GM18907 (cell line): ENCODE data around the gene EIF4G1.

ENCODE experiments used
- ATAC-seq: cut with Tn5 transposase; IDR thresholded peaks from one replicate; pipeline ENCODE4 v1.9.1; 2021; ENCODE audit warnings: mild to moderate bottlenecking, moderate library complexity; ENCODE audit not compliant: unreplicated experiment

The EIF4G1 gene

DNA sequence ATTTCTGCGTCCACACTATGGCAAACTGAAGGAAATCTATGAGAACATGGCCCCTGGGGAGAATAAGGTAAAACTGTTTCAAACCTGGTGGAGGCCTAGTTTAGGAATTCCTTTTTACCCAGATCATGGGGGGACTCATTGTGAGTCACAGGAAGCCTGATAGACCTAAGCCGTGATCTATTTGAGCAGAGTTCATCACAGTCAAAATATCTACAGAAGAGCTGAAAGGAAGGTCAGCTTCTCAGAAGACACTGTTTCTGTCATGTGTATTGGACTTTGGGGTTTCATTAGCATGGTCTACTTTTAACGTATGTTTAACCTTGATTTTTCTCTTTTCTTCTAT is 14.1 kb upstream of the EIF4G1 start:
- no peak for ATAC-seq

DNA sequence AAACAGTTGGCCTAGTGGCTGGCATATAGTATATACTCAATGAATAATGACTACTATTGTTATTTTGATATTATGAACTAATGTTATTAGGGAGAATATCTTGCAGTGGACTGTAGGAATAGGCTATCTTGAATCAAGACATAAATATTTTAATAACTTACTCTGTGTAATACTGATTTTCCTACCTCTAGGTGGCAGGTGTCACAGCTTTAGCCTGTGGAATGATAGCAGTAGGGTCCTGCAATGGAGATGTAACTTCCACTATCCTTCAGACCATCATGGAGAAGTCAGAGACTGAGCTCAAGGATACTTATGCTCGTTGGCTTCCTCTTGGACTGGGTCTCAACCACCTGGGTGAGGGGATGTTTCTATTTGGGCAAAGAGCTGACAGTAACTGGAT is 8.8 kb upstream of the EIF4G1 start:
- no peak for ATAC-seq

DNA sequence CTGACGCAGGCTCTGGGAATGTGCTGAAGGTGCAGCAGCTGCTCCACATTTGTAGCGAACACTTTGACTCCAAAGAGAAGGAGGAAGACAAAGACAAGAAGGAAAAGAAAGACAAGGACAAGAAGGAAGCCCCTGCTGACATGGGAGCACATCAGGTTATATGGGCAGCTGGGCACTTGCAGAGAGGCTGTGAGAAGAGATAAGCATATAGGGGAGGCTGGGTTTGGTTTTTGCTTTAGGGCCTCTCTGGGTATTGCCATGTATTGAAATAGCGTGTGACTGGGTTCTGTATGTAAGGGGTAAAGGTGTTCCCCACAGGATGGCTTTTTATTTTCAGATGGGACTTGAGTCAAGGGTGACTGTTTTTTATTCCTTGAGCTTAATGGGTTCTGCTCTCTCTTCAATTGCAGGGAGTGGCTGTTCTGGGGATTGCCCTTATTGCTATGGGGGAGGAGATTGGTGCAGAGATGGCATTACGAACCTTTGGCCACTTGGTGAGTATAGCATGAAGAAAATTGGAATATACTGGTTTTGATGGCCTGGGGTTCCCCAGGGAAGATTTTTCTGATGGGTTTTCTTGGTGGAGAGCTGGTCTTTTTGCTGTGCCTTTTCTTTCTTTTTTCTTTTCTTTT is 7.9 kb upstream of the EIF4G1 start:
- ATAC-seq: no peak

DNA sequence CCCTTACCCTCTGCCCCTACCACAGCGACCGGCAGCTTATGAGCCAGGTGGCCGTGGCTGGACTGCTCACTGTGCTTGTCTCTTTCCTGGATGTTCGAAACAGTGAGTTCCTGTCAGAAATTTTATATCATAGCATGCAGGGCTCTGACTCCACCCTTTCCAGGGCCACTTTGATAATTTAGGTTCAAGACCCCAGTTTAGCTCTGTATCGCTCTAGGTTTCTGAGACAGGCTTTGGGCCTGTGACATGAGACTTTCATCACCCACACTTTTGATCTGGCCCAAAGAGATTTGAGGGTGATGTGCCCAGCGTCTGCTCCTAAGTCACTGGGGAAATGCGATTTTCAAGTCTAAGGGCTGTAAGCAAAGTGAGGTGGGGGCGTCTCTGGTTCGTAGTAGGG is 6.5 kb upstream of the EIF4G1 start:
- ATAC-seq: no peak

DNA sequence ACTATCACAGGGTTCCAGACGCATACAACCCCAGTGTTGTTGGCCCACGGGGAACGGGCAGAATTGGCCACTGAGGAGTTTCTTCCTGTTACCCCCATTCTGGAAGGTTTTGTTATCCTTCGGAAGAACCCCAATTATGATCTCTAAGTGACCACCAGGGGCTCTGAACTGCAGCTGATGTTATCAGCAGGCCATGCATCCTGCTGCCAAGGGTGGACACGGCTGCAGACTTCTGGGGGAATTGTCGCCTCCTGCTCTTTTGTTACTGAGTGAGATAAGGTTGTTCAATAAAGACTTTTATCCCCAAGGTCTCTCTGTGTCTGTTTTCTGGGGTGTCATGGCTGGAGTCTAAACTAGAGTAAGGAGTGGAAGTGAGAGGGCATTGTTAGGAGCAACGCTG is 5.7 kb upstream of the EIF4G1 start:
- no peak for ATAC-seq

DNA sequence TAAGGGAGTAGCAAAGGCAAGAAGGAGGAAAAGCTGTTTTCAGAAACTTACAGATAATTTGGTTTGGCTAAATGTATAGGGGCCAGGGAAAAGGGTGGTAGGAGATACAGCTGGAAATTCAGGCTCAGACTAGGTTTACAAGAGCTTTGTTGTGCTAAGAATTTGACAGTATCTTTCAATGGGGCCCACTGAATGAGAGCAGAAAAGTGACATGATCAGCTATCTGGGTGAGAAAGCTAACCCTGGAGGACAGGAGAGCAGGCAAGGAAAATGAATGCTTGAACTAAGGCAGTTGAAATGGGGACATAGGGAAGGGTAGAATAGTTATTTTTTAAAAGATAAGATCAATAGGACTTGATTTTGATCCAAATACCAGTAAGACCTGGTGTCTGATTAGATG is 2.8 kb upstream of the EIF4G1 start:
- no peak for ATAC-seq

DNA sequence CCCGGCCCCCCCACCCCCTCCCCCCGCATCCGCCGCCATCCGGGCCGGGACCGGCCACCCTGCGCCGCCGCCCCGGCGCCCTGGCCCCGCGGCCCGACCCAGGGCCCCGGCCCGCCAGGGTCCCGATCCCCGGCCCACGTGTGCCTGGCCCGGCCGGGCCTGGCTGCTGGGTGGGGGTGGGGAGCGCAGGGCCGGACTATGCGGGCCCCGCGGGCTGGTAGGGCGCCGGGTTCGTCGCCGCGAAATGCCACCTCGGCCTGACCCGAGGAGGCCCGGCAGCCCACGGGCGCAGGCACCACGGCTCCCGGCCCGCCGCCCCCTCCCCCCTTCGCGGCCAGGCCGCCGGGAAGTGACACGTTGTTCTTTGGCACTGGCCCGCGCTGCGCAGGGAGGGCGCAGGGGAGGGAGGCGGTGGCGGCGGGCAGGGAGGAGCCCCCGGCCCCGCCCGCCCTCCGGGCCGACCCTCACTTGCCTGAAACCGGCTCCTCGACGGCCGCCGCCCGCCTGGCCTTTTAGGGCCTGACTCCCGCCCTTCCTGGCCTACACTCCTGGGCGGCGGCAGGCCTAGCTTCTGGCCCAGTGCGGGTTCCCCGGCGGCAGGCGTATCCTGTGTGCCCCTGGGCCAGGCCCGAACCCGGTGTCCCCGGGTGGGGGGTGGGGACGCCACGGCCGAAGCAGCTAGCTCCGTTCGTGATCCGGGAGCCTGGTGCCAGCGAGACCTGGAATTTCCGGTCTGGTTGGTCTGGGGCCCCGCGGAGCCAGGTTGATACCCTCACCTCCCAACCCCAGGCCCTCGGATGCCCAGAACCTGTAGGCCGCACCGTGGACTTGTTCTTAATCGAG is 515 bp downstream of the EIF4G1 start:
- ATAC-seq: peak; percentile 42

DNA sequence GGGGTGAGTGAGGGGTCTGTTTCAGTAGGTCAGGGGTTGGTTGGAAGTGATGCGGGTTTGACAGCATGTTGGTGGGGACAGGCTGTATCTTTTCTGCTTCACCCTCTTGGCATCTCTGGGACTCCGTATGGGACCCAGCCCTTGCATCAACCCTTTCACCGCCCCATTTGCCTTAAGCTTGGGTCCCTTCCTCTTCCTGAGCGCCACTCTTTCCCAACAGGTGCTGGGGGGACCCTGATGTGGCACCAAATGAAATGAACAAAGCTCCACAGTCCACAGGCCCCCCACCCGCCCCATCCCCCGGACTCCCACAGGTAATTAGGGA is 1.1 kb downstream of the EIF4G1 start:
- ATAC-seq: no peak

DNA sequence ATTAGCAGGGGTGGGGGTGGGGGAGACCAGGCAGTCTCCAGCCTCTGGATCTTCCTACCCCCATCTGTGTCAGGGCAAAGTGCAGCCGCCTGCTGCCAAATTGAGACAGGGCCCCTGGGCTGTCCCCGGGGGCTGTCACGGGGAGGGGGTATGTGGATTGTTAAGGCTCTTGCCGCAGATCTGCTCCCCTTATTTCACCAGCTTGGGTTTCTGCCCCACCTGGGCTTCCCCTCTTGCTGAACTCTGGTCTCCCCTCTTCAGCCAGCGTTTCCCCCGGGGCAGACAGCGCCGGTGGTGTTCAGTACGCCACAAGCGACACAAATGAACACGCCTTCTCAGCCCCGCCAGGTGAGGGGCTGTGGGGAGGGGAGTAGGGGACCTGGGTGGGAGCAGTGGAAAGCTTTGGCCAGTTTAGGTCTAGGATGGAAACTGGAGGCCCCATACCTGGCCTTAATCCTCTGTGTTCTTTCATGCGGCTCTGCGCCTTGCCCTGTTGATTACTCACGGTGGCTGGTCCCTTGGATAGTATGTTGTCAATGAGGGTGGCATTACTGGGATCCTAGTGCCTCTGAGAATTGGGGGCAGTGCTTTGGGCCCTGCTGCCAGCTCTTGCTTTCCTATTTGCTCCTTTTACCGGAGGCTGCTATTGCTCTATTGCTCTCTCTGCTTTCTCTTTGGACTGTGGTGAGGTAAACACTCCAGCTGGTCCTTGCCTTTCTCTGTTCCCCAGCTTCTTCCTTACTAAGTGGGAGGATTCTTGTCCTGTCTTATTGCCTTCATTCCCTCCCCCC is 1.7 kb downstream of the EIF4G1 start:
- ATAC-seq: no peak

DNA sequence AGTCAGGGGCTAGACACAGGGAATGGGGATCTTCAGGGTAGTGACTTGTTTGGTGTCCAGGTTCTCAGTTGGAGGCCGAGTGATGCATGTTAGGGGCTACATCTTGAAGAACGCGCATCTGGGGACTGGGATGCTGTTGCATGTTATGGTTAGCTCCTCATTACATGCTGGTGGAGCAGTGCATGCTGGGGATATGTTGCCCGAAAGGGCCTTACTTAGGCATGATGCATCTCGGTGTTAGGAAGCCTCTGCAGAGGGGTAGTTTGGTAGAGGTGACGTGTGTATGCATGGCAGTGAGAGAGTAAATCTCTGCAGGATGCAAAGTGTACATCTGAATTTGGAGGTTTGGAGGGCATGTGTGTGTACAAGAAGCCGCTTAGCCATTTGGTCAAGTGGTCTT is 2.4 kb downstream of the EIF4G1 start:
- no peak for ATAC-seq

DNA sequence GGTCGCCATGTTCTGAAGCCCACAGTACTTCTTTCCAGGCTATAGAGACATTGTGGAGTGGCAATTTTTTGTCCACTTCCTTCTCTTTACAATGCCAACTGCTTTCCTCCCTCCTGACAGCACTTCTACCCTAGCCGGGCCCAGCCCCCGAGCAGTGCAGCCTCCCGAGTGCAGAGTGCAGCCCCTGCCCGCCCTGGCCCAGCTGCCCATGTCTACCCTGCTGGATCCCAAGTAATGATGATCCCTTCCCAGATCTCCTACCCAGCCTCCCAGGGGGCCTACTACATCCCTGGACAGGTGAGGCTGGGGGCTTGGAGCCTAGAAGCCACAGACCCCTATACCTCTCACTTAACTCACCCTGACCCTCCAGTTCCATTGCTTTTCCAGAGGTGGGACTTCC is 2.8 kb downstream of the EIF4G1 start:
- ATAC-seq: no peak

DNA sequence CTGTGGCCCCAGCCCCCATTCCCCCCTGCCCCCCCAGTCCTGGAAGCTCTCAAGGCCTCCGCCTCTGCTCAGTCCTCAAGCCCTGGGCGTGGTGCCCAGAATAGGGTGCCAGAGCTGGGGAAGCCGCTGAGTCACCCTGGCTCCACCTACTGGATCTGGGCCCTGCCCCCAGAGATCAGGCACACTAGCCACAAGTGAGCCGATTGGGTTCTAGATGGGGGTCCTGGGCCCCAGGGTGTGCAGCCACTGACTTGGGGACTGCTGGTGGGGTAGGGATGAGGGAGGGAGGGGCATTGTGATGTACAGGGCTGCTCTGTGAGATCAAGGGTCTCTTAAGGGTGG is 5.7 kb downstream of the EIF4G1 start:
- ATAC-seq: no peak

DNA sequence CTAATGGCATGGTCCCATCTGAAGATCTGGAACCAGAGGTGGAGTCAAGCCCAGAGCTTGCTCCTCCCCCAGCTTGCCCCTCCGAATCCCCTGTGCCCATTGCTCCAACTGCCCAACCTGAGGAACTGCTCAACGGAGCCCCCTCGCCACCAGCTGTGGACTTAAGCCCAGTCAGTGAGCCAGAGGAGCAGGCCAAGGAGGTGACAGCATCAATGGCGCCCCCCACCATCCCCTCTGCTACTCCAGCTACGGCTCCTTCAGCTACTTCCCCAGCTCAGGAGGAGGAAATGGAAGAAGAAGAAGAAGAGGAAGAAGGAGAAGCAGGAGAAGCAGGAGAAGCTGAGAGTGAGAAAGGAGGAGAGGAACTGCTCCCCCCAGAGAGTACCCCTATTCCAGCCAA is 7.3 kb downstream of the EIF4G1 start:
- ATAC-seq: no peak

DNA sequence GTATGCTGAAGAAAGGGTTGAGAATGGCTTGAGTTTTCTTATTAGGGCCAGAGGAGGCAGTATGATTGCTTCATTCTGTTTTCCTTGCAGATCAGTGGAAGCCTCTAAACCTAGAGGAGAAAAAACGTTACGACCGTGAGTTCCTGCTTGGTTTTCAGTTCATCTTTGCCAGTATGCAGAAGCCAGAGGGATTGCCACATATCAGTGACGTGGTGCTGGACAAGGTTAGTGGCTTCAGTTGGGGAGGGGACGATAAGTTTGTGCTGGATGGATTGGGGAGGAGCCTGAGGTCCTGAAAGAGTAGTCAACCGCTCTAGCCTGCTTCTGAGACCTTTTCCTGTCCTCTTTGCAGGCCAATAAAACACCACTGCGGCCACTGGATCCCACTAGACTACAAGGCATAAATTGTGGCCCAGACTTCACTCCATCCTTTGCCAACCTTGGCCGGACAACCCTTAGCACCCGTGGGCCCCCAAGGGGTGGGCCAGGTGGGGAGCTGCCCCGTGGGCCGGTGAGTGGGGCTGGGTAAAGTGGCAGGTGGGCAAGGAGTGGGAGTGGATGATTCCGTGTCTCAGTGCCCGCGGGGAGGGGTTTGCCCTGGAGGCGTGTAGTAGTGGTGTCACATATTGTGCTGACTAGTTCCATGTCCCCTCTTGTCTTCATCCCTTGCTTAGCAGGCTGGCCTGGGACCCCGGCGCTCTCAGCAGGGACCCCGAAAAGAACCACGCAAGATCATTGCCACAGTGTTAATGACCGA is 8.5 kb downstream of the EIF4G1 start:
- no peak for ATAC-seq

DNA sequence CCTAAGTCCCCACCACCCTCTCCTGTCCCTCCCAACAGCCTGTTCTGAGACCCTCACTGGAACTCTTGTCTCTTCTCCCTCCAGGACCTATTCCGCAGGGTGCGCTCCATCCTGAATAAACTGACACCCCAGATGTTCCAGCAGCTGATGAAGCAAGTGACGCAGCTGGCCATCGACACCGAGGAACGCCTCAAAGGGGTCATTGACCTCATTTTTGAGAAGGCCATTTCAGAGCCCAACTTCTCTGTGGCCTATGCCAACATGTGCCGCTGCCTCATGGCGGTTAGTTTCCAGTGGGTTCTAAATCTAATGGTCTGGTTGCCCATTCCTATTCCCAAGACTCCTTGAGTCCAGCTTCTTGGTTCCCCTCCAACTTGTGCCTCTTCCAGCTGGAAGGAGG is 9.3 kb downstream of the EIF4G1 start:
- no peak for ATAC-seq

DNA sequence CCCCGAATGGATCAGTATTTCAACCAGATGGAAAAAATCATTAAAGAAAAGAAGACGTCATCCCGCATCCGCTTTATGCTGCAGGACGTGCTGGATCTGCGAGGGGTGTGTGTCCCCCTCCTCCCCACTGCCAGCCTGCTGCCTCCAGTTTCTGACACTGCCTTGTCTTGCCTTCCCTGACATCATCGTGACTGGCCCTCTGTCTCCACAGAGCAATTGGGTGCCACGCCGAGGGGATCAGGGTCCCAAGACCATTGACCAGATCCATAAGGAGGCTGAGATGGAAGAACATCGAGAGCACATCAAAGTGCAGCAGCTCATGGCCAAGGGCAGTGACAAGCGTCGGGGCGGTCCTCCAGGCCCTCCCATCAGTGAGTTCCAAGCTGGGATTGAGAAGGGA is 10.9 kb downstream of the EIF4G1 start:
- no peak for ATAC-seq

DNA sequence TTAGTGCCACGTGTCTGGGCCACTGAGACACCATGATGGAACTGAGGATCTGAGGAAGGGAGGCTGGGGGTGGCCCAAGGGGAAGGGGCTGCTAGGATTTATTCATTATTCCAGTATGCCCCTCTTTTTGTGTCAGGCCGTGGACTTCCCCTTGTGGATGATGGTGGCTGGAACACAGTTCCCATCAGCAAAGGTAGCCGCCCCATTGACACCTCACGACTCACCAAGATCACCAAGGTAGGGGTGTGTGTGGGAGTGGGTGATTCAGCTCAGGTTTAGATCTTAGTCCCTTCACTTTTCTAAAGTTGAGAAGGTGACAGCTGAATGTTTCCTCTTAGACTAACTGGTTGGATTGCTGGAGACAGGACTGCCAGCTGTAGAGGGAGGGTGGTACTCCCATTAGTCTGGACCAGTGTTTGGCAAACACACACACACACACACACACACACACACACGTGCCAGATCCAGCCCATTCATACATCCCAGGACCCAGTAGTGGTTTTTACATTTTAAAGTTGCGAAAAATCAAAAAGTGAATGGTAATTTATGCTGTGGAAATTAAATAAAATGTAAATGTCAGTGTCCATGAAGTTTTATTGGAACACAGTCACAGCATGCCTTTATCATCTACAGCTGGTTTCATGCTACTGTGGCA is 11.4 kb downstream of the EIF4G1 start:
- no peak for ATAC-seq

DNA sequence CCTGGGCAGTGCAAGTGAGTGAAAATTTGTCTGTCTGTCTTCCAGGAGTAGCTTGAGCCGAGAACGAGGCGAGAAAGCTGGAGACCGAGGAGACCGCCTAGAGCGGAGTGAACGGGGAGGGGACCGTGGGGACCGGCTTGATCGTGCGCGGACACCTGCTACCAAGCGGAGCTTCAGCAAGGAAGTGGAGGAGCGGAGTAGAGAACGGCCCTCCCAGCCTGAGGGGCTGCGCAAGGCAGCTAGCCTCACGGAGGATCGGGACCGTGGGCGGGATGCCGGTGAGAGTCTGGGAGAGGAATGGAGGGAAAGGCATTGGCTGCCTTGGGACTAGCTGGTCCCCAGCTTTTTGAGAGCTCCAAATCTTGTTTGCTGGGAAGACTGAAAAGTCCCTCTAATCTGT is 12.8 kb downstream of the EIF4G1 start:
- no peak for ATAC-seq

DNA sequence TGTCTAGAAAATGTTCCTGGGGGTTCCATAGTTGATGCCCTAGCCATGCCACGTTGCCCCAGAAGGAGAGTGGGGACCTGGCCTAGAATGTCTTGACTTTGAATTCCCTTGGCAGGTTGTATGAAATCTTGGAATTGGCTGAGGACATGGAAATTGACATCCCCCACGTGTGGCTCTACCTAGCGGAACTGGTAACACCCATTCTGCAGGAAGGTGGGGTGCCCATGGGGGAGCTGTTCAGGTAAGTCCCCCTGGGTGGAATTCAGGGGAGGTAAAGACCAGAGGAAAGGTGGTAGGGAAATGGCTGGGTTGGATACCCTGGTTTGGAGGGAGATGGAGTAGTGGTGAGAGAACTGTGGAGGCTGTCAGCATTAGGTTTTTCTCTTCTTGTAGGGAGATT is 14.1 kb downstream of the EIF4G1 start:
- ATAC-seq: no peak

DNA sequence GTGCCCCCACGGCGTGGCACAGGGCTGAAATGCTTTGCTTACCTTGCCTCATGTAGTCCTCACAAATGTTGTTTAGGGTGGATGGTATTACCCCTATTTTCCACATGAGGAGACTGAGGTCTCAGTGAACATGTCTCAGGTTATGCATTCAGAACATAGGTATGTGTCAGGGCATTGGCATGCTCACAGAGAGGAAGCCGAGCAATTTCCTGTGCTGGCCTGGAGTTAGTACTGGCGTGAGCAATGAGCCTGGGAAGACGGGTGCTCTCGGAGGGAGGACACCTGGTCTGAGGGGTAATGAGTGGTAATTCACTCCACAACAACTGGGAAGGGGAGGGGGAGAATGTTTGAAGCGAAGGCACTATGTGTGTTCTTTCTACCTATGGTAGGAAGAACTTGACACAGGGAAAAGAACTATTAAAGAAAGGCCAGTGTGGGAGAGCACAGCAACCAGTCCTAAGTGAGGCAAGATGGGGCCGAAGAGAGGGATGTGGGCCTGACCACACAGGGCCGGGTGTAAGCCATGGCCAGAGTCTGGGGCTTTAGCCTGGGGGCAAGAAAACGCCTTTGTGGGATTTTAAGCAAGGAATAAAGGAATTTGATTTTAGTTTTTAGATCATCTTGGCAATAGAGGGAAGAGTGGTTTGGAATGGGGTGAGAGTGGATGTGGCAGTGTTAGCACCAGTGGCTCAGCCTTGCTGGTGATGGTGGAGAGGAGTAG is 18.1 kb downstream of the EIF4G1 start:
- no peak for ATAC-seq
